Measurements from ENCODE around the gene QSOX2. TPM values are rescaled to one million over a fixed set of nuclear protein-coding genes. Genes with fewer than 3 reads are reported as not detected.

The QSOX2 gene
- total and polyA plus RNA-seq, 2 experiments from 2014 or later, result 9.2 to 29.2 TPM

GRCh38 chr9:136199391-136200288, 46.0 kb downstream of the QSOX2 start:
- H3K27ac ChIP-seq (ENCODE audit: low read depth), result no peak overlapping the region
- peak overlapping the region; percentile 60 for H3K4me3 Mint-ChIP-seq
- H3K4me2 ChIP-seq, result peak overlapping the region; percentile 66
- H3K9me3 Mint-ChIP-seq, result no peaks in the 10 kb centered on the region
- H3K9me2 ChIP-seq (ENCODE audit: insufficient read depth), result no peaks in the 10 kb centered on the region
- peak overlapping the region; percentile 41 for H3K4me3 ChIP-seq
- H3F3A ChIP-seq (replicated peaks; ENCODE audit: low read depth), result no peaks in the 10 kb centered on the region; the same call in 1 of the 2 replicates
- peaks cover 6% of the 10 kb centered on the region for H4K20me1 ChIP-seq (replicated peaks; ENCODE audit: insufficient read depth)
- H3K4me1 Mint-ChIP-seq, result peaks cover 18% of the 10 kb centered on the region
- no peaks in the 10 kb centered on the region for H3K36me3 ChIP-seq (ENCODE audit: insufficient read depth)
- H3K27me3 ChIP-seq (ENCODE audit: insufficient read depth), result peaks cover 99% of the 10 kb centered on the region
- H3K4me1 ChIP-seq (ENCODE audit: insufficient read depth), result peaks cover 17% of the 10 kb centered on the region
- H3K36me3 Mint-ChIP-seq (ENCODE audit: low read depth), result no peaks in the 10 kb centered on the region
- H2AFZ ChIP-seq, result no peak overlapping the region
- TF ChIP-seq ZNF331 (CRISPR knock-in tag; IDR thresholded peaks at IDR 0.05; ENCODE audit: low read depth), result no peak
- TF ChIP-seq, protein P1, sequence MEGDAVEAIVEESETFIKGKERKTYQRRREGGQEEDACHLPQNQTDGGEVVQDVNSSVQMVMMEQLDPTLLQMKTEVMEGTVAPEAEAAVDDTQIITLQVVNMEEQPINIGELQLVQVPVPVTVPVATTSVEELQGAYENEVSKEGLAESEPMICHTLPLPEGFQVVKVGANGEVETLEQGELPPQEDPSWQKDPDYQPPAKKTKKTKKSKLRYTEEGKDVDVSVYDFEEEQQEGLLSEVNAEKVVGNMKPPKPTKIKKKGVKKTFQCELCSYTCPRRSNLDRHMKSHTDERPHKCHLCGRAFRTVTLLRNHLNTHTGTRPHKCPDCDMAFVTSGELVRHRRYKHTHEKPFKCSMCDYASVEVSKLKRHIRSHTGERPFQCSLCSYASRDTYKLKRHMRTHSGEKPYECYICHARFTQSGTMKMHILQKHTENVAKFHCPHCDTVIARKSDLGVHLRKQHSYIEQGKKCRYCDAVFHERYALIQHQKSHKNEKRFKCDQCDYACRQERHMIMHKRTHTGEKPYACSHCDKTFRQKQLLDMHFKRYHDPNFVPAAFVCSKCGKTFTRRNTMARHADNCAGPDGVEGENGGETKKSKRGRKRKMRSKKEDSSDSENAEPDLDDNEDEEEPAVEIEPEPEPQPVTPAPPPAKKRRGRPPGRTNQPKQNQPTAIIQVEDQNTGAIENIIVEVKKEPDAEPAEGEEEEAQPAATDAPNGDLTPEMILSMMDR (conservative IDR thresholded peaks at IDR 0.05; ENCODE audit: low read depth in 2 of 2), result no peak
- TF ChIP-seq REST (IDR thresholded peaks at IDR 0.05; ENCODE audit: unreplicated experiment), result peak; percentile 27
- peak; percentile 88 for TF ChIP-seq EZH2phosphoT487 (IDR thresholded peaks at IDR 0.05; ENCODE audit: unreplicated experiment)
- TF ChIP-seq EZH2 (IDR thresholded peaks at IDR 0.05; ENCODE audit: low read depth, unreplicated experiment), result peak; percentile 93
- no peak for TF ChIP-seq JUNB (IDR thresholded peaks at IDR 0.05; ENCODE audit: unreplicated experiment)
- ATAC-seq (no peak), DNase-seq (ENCODE audit: low spot score) (peak; percentile 51)
- H3K27ac Mint-ChIP-seq, result no peak overlapping the region
- H3K27me3 Mint-ChIP-seq (ENCODE audit: insufficient read depth, low read depth, poor library complexity), result peaks cover 92% of the 10 kb centered on the region
- no peaks in the 10 kb centered on the region for H3K79me2 ChIP-seq (replicated peaks; ENCODE audit: insufficient read depth)

GRCh38 chr9:136198605-136199083, 47.0 kb downstream of the QSOX2 start:
- ATAC-seq (peak; percentile 1; the same call in 1 of the 3 replicates), DNase-seq (ENCODE audit: low spot score) (peak; percentile 69)
- no peak overlapping the region for H3K27ac Mint-ChIP-seq
- H3K9me2 ChIP-seq (ENCODE audit: insufficient read depth), result no peaks in the 10 kb centered on the region
- H3K9me3 Mint-ChIP-seq, result no peaks in the 10 kb centered on the region
- no peak overlapping the region for H3K27ac ChIP-seq (ENCODE audit: low read depth)
- H2AFZ ChIP-seq, result peak overlapping the region; percentile 47; the same call in 1 of the 2 replicates
- H3F3A ChIP-seq (replicated peaks; ENCODE audit: low read depth), result no peaks in the 10 kb centered on the region; the same call in 1 of the 2 replicates
- no peaks in the 10 kb centered on the region for H3K79me2 ChIP-seq (replicated peaks; ENCODE audit: insufficient read depth)
- peak overlapping the region; percentile 49 for H3K4me3 ChIP-seq
- peaks cover 17% of the 10 kb centered on the region for H3K4me1 ChIP-seq (ENCODE audit: insufficient read depth)
- H3K36me3 ChIP-seq (ENCODE audit: insufficient read depth), result no peaks in the 10 kb centered on the region
- no peaks in the 10 kb centered on the region for H3K36me3 Mint-ChIP-seq (ENCODE audit: low read depth)
- H4K20me1 ChIP-seq (replicated peaks; ENCODE audit: insufficient read depth), result peaks cover 6% of the 10 kb centered on the region
- H3K4me1 Mint-ChIP-seq, result peaks cover 18% of the 10 kb centered on the region
- H3K4me3 Mint-ChIP-seq, result peak overlapping the region; percentile 57
- peak overlapping the region; percentile 75 for H3K4me2 ChIP-seq
- peaks cover 99% of the 10 kb centered on the region for H3K27me3 ChIP-seq (ENCODE audit: insufficient read depth)
- H3K27me3 Mint-ChIP-seq (ENCODE audit: insufficient read depth, low read depth, poor library complexity), result peaks cover 90% of the 10 kb centered on the region
- TF ChIP-seq EZH2phosphoT487 (IDR thresholded peaks at IDR 0.05; ENCODE audit: unreplicated experiment) (peak; percentile 92), STAT1 (IDR thresholded peaks at IDR 0.05; ENCODE audit: unreplicated experiment) (no peak), JUNB (IDR thresholded peaks at IDR 0.05; ENCODE audit: unreplicated experiment) (no peak)
- TF ChIP-seq, protein P1 (conservative IDR thresholded peaks at IDR 0.05; ENCODE audit: low read depth in 2 of 2), result 0 out of 4 replicates have a peak, but pooled peaks of 1 of the 2 experiments have one; percentile 3
